ENCODE data around the gene CCDC92. TPM values are rescaled to one million over a fixed set of nuclear protein-coding genes. Genes with fewer than 3 reads are reported as not detected.

Gene CCDC92
- total RNA-seq, 1 donor from 2014 or later: 4.5 TPM

GRCh38 chr12:124018539-124018938 lies 45.9 kb upstream of the CCDC92 start:
- Histone ChIP-seq H3K4me3 (ENCODE audit: low read depth, low read length) (no peak overlapping the region), H3K36me3 (ENCODE audit: control insufficient read depth, insufficient read depth, low read length) (no peaks in the 10 kb centered on the region), H3K27me3 (ENCODE audit: control insufficient read depth, insufficient read depth, low read length) (no peaks in the 10 kb centered on the region)
- FAIRE-seq (no peak), DNase-seq (ENCODE audit: low read depth) (no peak)
- TF ChIP-seq CTCF (IDR thresholded peaks at IDR 0.05; ENCODE audit: insufficient read depth, low read length, severe bottlenecking): no peak

- Histone ChIP-seq H3K27me3 (ENCODE audit: control insufficient read depth, insufficient read depth, low read length) (no peaks in the 10 kb centered on the region), H3K4me3 (ENCODE audit: low read depth, low read length) (no peak overlapping the region), H3K36me3 (ENCODE audit: control insufficient read depth, insufficient read depth, low read length) (no peaks in the 10 kb centered on the region)
- FAIRE-seq (no peak), DNase-seq (ENCODE audit: low read depth) (no peak)
- TF ChIP-seq CTCF (IDR thresholded peaks at IDR 0.05; ENCODE audit: insufficient read depth, low read length, severe bottlenecking): no peak
These were observed 44.4 kb upstream of the CCDC92 start for GRCh38 chr12:124017064-124017463.

- FAIRE-seq (no peak), DNase-seq (ENCODE audit: low read depth) (no peak)
- H3K36me3 ChIP-seq (ENCODE audit: control insufficient read depth, insufficient read depth, low read length): peaks cover 2% of the 10 kb centered on the region
- H3K27me3 ChIP-seq (ENCODE audit: control insufficient read depth, insufficient read depth, low read length): no peaks in the 10 kb centered on the region
- H3K4me3 ChIP-seq (ENCODE audit: low read depth, low read length): no peak overlapping the region
- no peak for TF ChIP-seq CTCF (IDR thresholded peaks at IDR 0.05; ENCODE audit: insufficient read depth, low read length, severe bottlenecking)
These were observed 43.1 kb upstream of the CCDC92 start for GRCh38 chr12:124015494-124016461.

DNA sequence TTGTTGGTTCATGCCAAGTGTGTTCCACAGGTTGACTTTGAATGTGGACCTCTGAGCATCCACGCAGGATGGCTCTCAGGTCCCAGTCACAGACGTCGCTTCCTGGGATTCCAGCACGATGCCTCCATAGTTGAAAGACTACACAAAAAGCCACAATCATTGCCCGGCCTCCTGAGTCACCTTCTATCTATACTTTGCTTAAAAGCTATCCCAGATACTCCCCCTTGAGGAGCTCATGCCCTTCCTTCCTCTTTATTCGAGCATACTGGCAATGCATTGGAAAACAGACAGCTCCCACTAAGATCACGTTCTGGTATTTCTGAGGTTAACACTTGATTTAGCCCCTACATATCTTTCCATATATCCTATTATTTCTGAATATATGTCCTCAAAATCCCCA lies 40.4 kb upstream of the CCDC92 start:
- TF ChIP-seq CTCF (IDR thresholded peaks at IDR 0.05; ENCODE audit: insufficient read depth, low read length, severe bottlenecking): no peak
- Histone ChIP-seq H3K36me3 (ENCODE audit: control insufficient read depth, insufficient read depth, low read length) (peaks cover 5% of the 10 kb centered on the region), H3K4me3 (ENCODE audit: low read depth, low read length) (no peak overlapping the region), H3K27me3 (ENCODE audit: control insufficient read depth, insufficient read depth, low read length) (no peaks in the 10 kb centered on the region)
- no peak for FAIRE-seq
- DNase-seq (ENCODE audit: low read depth): no peak

DNA sequence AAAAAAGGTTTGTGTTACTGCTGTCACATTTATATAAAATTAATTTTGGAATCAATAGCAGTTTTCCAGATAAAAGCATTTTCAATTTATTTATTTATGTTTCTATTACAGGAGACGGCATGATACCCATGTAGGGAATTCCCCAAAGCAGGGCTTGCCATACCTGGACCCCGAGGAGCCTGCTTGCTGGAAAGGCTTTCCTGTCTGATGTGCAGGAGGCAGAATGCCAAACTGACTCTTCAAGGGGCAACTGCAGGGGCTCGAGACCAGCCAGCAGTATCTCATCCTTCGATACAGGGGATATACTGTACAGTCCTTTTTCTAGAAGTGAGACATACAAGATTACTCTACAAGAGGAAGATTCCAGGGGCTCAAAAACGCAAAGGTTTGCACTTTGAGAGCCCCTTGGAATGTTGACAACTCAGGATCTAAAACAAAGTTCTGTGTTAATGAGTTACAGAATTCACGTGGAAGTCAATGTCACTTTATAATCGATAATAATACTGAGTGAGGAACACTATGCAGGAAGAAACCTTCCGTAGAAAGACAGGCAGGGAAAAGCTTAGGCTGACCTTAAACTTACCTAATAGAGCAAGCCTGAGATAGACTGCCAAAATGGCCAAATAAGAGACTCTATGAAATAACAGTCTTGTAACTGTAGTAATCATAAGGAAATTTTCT lies 38.9 kb upstream of the CCDC92 start:
- DNase-seq (ENCODE audit: low read depth) (no peak), FAIRE-seq (no peak)
- TF ChIP-seq CTCF (IDR thresholded peaks at IDR 0.05; ENCODE audit: insufficient read depth, low read length, severe bottlenecking): no peak
- no peaks in the 10 kb centered on the region for H3K27me3 ChIP-seq (ENCODE audit: control insufficient read depth, insufficient read depth, low read length)
- no peak overlapping the region for H3K4me3 ChIP-seq (ENCODE audit: low read depth, low read length)
- H3K36me3 ChIP-seq (ENCODE audit: control insufficient read depth, insufficient read depth, low read length): peaks cover 5% of the 10 kb centered on the region

Measured in bronchial epithelial cell (primary cell).